Lower lobe of right lung (tissue), 2 donors: Measurements from ENCODE around the gene THSD7A. TPM values are rescaled to one million over a fixed set of nuclear protein-coding genes. Genes with fewer than 3 reads are reported as not detected.

Experiments
- ATAC-seq, 2 donors: fragments of 200-7000 bp; cut with Tn5 transposase; one replicate each; pipeline ENCODE4 v1.9.1; 2020 to 2022; ENCODE audit warnings: mild to moderate bottlenecking in 2 of 2, moderate library complexity in 2 of 2
- DNase-seq: peaks from one replicate; pipeline ENCODE4 v3.0.0-alpha.2; 2020
- H3K27ac ChIP-seq: fragments of 200-600 bp; one replicate; pipeline ENCODE4 v1.8.0; 2022
- H3K27me3 ChIP-seq: fragments of 200-600 bp; one replicate; pipeline ENCODE4 v1.8.0; 2022; ENCODE audit warnings: low read depth
- H3K36me3 ChIP-seq: fragments of 200-600 bp; one replicate; pipeline ENCODE4 v1.8.0; 2022; ENCODE audit warnings: mild to moderate bottlenecking
- H3K4me1 ChIP-seq: fragments of 200-600 bp; one replicate; pipeline ENCODE4 v1.8.0; 2022
- H3K4me3 ChIP-seq: fragments of 200-600 bp; one replicate; pipeline ENCODE4 v1.8.0; 2022; ENCODE audit warnings: mild to moderate bottlenecking
- H3K9me3 ChIP-seq: fragments of 200-600 bp; one replicate; pipeline ENCODE4 v1.8.0; 2022
- CTCF ChIP-seq: fragments of 200-600 bp; IDR thresholded peaks from one replicate; pipeline ENCODE4 v1.8.0; 2022; ENCODE audit warnings: antibody characterized with exemption, mild to moderate bottlenecking
- intact Hi-C: fragments of 100-400 bp; cut with DNase I; formaldehyde crosslinking; loops from one replicate; pipeline ENCODE4 v1.11.0; 2022
- total RNA-seq: library from RNA; stranded (reverse); fragmentation: NEBNext Ultra II Directional; extraction: Animal tissue kit (Norgen Biotek cat#: 25700); gene quantifications from one replicate; pipeline ENCODE4 v1.2.1, GENCODE V29; 2021
- donor health status: DM: no; HTN: yes; CAD: no; lungs with severe emphysema.

Gene THSD7A
- total RNA-seq, 1 donor from 2014 or later = 7.2 TPM

DNA sequence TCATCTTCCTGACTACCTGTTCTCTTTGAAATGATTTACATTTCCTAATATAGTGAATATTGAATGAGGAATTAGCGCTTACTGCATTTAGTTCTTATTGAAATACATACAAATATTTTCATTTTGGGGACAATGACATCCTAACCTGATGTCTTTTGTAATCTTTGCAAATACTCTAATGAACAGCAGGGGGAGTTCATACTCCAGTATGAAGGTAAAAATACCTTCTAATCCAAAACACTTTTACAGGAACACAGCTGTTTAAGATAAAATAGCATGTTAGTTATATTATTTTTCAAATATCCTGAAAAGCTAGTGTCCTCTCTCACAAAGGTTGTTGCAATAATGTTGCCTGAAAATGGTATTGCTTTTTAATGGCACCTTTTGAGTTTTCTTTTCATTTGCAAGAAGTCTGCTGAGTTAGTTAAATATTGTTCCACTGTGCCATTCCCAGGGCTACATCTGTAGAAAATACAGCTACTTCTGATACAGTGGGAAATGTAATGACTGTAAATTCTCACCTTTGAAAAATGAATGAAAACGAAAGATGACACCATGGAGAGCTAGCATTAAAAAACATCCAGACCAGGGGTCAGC, 458.4 kb downstream of the THSD7A start:
- DNase-seq (no peak), ATAC-seq (no peak)
- Histone ChIP-seq H3K36me3 (no peaks in the 10 kb centered on the region), H3K4me3 (no peak overlapping the region), H3K27me3 (no peaks in the 10 kb centered on the region), H3K9me3 (no peaks in the 10 kb centered on the region), H3K4me1 (no peaks in the 10 kb centered on the region), H3K27ac (no peak overlapping the region)
- TF ChIP-seq CTCF = peak; percentile 41
- intact Hi-C loops = no loop called here

DNA sequence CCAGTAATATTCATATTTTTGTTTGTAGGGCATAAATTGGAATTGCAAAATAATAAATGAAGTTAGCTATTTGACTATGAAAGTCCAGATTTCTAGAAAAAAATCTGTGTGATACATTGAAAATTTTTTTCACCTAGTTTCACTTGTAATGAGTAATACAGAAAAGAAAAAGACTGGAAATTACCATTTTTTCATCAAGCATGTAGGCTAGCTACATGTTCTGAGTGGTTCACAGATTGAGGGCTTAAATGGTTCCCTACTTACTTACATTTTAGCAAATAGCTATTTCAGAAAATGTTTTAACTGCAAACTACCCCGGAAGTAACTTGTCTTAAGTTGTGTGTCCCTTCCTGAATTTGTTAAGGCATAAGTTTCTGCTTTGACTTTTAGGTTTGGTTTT, 462.3 kb downstream of the THSD7A start:
- Histone ChIP-seq H3K4me1 (no peaks in the 10 kb centered on the region), H3K9me3 (no peaks in the 10 kb centered on the region), H3K27me3 (no peaks in the 10 kb centered on the region), H3K4me3 (no peak overlapping the region), H3K27ac (no peak overlapping the region), H3K36me3 (no peaks in the 10 kb centered on the region)
- no peak for TF ChIP-seq CTCF
- no peak for ATAC-seq
- intact Hi-C loops = no loop called here
- DNase-seq = no peak

DNA sequence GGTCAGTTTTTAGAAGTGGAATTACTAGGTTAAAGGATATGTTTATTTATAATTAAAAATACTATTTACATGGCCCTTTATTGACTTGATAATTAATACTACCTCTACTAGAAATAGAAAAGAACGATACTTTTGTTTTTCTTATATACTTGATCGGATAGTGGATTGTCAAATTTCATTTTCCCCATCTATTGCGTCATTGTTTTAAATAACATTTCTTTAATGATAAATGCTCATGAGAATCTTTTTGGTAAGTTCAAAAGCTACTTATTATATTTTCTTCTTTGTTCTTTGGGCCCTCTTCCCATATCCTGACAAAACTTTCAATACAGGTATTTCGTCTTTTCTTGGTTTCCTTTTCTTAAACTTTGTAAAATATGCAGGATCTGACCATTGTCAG, 465.9 kb downstream of the THSD7A start:
- no peak for ATAC-seq
- intact Hi-C loops = no loop called here
- no peaks in the 10 kb centered on the region for H3K27me3 ChIP-seq
- H3K4me1 ChIP-seq = no peaks in the 10 kb centered on the region
- no peak for DNase-seq
- H3K27ac ChIP-seq = no peak overlapping the region
- no peaks in the 10 kb centered on the region for H3K9me3 ChIP-seq
- no peaks in the 10 kb centered on the region for H3K36me3 ChIP-seq
- TF ChIP-seq CTCF = no peak
- H3K4me3 ChIP-seq = no peak overlapping the region

GRCh38 chr7:11358637-11359036, 473.4 kb downstream of the THSD7A start:
- no peaks in the 10 kb centered on the region for H3K9me3 ChIP-seq
- DNase-seq (no peak), ATAC-seq (no peak)
- no peaks in the 10 kb centered on the region for H3K36me3 ChIP-seq
- TF ChIP-seq CTCF = no peak
- H3K4me1 ChIP-seq = no peaks in the 10 kb centered on the region
- no peak overlapping the region for H3K4me3 ChIP-seq
- H3K27me3 ChIP-seq = no peaks in the 10 kb centered on the region
- intact Hi-C loops = no loop called here
- H3K27ac ChIP-seq = no peak overlapping the region

DNA sequence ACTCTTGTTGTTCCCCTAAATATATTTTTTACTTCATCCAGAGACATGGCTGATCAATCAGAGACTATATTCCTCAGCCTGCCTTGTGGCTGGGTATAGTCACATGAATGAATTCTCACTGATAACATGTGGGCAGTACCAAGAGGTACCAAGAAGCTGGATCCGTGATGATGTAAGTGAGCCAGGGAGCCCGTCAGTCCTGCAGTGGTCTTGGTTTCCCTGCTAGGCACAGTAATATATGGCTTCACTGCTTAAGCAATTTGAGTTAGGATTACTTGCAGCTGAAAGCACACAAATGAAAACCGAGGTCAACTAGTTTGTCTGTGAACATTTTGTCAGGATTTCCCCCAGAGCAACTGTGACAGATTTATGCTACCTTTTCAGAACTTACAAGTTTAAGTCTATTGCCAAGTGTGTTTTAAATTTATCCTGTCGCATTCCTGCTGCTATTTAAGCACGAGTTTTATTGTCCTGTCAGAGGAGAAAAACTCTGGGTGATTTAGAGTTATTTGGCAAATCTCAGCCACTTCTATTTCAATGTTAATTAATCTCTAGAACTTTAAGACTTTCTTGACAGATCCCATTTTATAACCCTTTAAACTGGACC, 476.5 kb downstream of the THSD7A start:
- TF ChIP-seq CTCF = no peak
- H3K27me3 ChIP-seq = no peaks in the 10 kb centered on the region
- DNase-seq (no peak), ATAC-seq (no peak)
- no peaks in the 10 kb centered on the region for H3K9me3 ChIP-seq
- no peak overlapping the region for H3K4me3 ChIP-seq
- intact Hi-C loops = no loop called here
- H3K4me1 ChIP-seq = no peaks in the 10 kb centered on the region
- no peak overlapping the region for H3K27ac ChIP-seq
- H3K36me3 ChIP-seq = no peaks in the 10 kb centered on the region
